ENCODE data around the gene HECTD1. TPM values are rescaled to one million over a fixed set of nuclear protein-coding genes. Genes with fewer than 3 reads are reported as not detected.
"Not testable (repeated sequence)": the region's sequence is repeated elsewhere in the genome, so short reads cannot be mapped to it uniquely, and the experiment has no call there.

Gene HECTD1
- total RNA-seq, 2 experiments from 2014 or later = 97.2 to 110 TPM

- H3K27ac Mint-ChIP-seq = no peak overlapping the region
These were observed 6.5 kb downstream of the HECTD1 start for GRCh38 chr14:31201111-31201510.

GRCh38 chr14:31200702-31200990, 6.9 kb downstream of the HECTD1 start:
- H3K27me3 Mint-ChIP-seq = no peaks in the 10 kb centered on the region
- peaks cover 62% of the 10 kb centered on the region for H3K4me1 Mint-ChIP-seq
- DNase-seq = no peak
- POLR2A ChIA-PET = interaction anchor here (0.6 kb wide), 1 partner anchor 220 kb away, joined by 4 read pairs; the partner anchor contains the start of gene HEATR5A
- H3K27ac Mint-ChIP-seq = no peak overlapping the region
- H3K9me3 Mint-ChIP-seq = no peaks in the 10 kb centered on the region
- CTCF ChIA-PET = interaction anchor here (1.4 kb wide), 1 partner anchor 27 kb away, joined by 3 read pairs; no protein-coding TSS in a partner anchor
- no peak overlapping the region for H3K4me3 Mint-ChIP-seq
- peaks cover 58% of the 10 kb centered on the region for H3K36me3 Mint-ChIP-seq (ENCODE audit: low read depth)

More at GRCh38 chr14:31201111-31201510, 6.5 kb downstream of the HECTD1 start:
- Mint-ChIP-seq H3K4me3 (no peak overlapping the region), H3K27me3 (no peaks in the 10 kb centered on the region), H3K9me3 (no peaks in the 10 kb centered on the region), H3K36me3 (ENCODE audit: low read depth) (peaks cover 62% of the 10 kb centered on the region), H3K4me1 (peaks cover 62% of the 10 kb centered on the region)
- ChIA-PET POLR2A (no interaction called here), CTCF (no interaction called here)
- no peak for DNase-seq

GRCh38 chr14:31197671-31198070, 9.9 kb downstream of the HECTD1 start:
- ChIA-PET CTCF (interaction anchor here (3.3 kb wide), 1 partner anchor 9 kb away, joined by 19 read pairs; the partner anchor contains the start of gene HECTD1), POLR2A (no interaction called here)
- Mint-ChIP-seq H3K4me1 (peaks cover 54% of the 10 kb centered on the region), H3K36me3 (ENCODE audit: low read depth) (peaks cover 42% of the 10 kb centered on the region), H3K27me3 (no peaks in the 10 kb centered on the region), H3K9me3 (no peaks in the 10 kb centered on the region), H3K4me3 (no peak overlapping the region), H3K27ac (no peak overlapping the region)
- DNase-seq = no peak

- ChIA-PET CTCF (interaction anchor here (3.3 kb wide), 1 partner anchor 10 kb away, joined by 19 read pairs; the partner anchor contains the start of gene HECTD1), POLR2A (no interaction called here)
- Mint-ChIP-seq H3K9me3 (no peaks in the 10 kb centered on the region), H3K4me1 (peaks cover 50% of the 10 kb centered on the region), H3K27ac (peak overlapping the region; percentile 16), H3K4me3 (no peak overlapping the region), H3K27me3 (no peaks in the 10 kb centered on the region), H3K36me3 (ENCODE audit: low read depth) (peaks cover 37% of the 10 kb centered on the region)
- no peak for DNase-seq
These were observed 10.6 kb downstream of the HECTD1 start for GRCh38 chr14:31196839-31197492.

DNA sequence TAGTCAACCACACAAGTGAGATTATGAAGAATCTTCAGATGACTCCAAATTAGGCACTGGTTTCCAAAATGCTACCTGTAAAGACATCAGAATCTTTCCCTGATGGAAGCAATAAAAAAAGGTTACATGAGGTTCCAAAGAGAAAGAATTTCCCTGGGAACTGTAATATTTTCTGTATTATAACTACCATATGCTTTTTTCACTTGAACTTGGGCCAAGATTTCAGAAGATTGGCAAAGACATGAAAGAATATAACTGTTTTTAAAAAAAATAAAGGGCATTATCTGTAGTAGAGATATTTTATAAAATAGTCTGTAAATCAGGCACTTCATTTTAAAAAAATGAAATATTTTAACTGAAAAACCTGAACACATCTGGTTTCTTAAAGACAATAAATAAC, 12.9 kb downstream of the HECTD1 start:
- Mint-ChIP-seq H3K36me3 (ENCODE audit: low read depth) (peaks cover 31% of the 10 kb centered on the region), H3K4me3 (no peak overlapping the region), H3K4me1 (peaks cover 37% of the 10 kb centered on the region), H3K27ac (no peak overlapping the region), H3K27me3 (no peaks in the 10 kb centered on the region), H3K9me3 (no peaks in the 10 kb centered on the region)
- CTCF ChIA-PET = interaction anchor here (3.3 kb wide), 1 partner anchor 12 kb away, joined by 19 read pairs; the partner anchor contains the start of gene HECTD1
- DNase-seq = no peak
- POLR2A ChIA-PET = no interaction called here

- H3K27ac Mint-ChIP-seq = no peak overlapping the region
- POLR2A ChIA-PET = no interaction called here
- H3K4me3 Mint-ChIP-seq = no peak overlapping the region
- H3K27me3 Mint-ChIP-seq = no peaks in the 10 kb centered on the region
- no peaks in the 10 kb centered on the region for H3K9me3 Mint-ChIP-seq
- peaks cover 35% of the 10 kb centered on the region for H3K4me1 Mint-ChIP-seq
- peaks cover 30% of the 10 kb centered on the region for H3K36me3 Mint-ChIP-seq (ENCODE audit: low read depth)
- no peak for DNase-seq
- CTCF ChIA-PET = interaction anchor here (0.6 to 1.5 kb wide), 2 partner anchors 14 to 76 kb away, joined by 3 to 5 read pairs; partner anchors contain the start of gene HECTD1
These were observed 13.5 kb downstream of the HECTD1 start for GRCh38 chr14:31194095-31194494.

DNA sequence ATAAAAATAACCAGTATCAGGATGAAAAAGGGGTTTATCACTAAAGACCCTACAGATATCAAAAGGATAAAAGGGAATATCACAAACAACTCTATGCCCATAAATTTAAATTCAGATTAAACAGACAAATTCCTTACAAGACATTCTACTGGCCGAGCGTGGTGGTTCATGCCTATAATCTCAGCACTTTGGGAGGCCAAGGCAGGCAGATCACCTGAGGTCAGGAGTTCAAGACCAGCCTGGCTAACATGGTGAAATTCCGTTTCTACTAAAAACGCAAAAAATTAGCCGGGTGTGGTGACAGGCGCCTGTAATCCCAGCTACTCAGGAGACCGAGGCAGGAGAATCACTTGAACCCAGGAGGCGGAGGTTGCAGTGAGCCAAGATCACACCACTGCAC, 15.0 kb downstream of the HECTD1 start:
- Mint-ChIP-seq H3K36me3 (ENCODE audit: low read depth) (peaks cover 22% of the 10 kb centered on the region), H3K4me1 (peaks cover 33% of the 10 kb centered on the region)
- CTCF ChIA-PET = interaction anchor here (0.7 kb wide), 1 partner anchor 44 kb away, joined by 3 read pairs; no protein-coding TSS in a partner anchor
- H3K4me3 Mint-ChIP-seq, H3K27ac Mint-ChIP-seq, H3K27me3 Mint-ChIP-seq, POLR2A ChIA-PET, H3K9me3 Mint-ChIP-seq, DNase-seq: not testable (repeated sequence)

GRCh38 chr14:31190717-31191263, 16.8 kb downstream of the HECTD1 start:
- H3K27ac Mint-ChIP-seq = no peak overlapping the region
- no peaks in the 10 kb centered on the region for H3K27me3 Mint-ChIP-seq
- CTCF ChIA-PET = interaction anchor here (0.7 to 1.9 kb wide), 2 partner anchors 16 to 74 kb away, joined by 3 to 6 read pairs; partner anchors contain the start of gene HECTD1
- peaks cover 24% of the 10 kb centered on the region for H3K4me1 Mint-ChIP-seq
- H3K36me3 Mint-ChIP-seq (ENCODE audit: low read depth) = peaks cover 18% of the 10 kb centered on the region
- no peaks in the 10 kb centered on the region for H3K9me3 Mint-ChIP-seq
- no peak overlapping the region for H3K4me3 Mint-ChIP-seq
- DNase-seq = no peak
- POLR2A ChIA-PET = no interaction called here

GRCh38 chr14:31190219-31190603, 17.4 kb downstream of the HECTD1 start:
- Mint-ChIP-seq H3K36me3 (ENCODE audit: low read depth) (peaks cover 18% of the 10 kb centered on the region), H3K4me3 (no peak overlapping the region), H3K9me3 (no peaks in the 10 kb centered on the region), H3K27me3 (no peaks in the 10 kb centered on the region), H3K4me1 (peaks cover 18% of the 10 kb centered on the region), H3K27ac (no peak overlapping the region)
- CTCF ChIA-PET = interaction anchor here (1.0 to 1.9 kb wide), 2 partner anchors 17 to 25 kb away, joined by 5 to 6 read pairs; partner anchors contain the start of gene HECTD1
- no peak for DNase-seq
- POLR2A ChIA-PET = no interaction called here

- Mint-ChIP-seq H3K36me3 (ENCODE audit: low read depth) (peaks cover 15% of the 10 kb centered on the region), H3K27ac (no peak overlapping the region), H3K27me3 (no peaks in the 10 kb centered on the region), H3K4me1 (peaks cover 12% of the 10 kb centered on the region), H3K4me3 (no peak overlapping the region), H3K9me3 (no peaks in the 10 kb centered on the region)
- POLR2A ChIA-PET = no interaction called here
- no peak for DNase-seq
- CTCF ChIA-PET = interaction anchor here (1.0 to 1.9 kb wide), 2 partner anchors 18 to 25 kb away, joined by 5 to 6 read pairs; partner anchors contain the start of gene HECTD1
These were observed 18.0 kb downstream of the HECTD1 start for GRCh38 chr14:31189346-31190218.

DNA sequence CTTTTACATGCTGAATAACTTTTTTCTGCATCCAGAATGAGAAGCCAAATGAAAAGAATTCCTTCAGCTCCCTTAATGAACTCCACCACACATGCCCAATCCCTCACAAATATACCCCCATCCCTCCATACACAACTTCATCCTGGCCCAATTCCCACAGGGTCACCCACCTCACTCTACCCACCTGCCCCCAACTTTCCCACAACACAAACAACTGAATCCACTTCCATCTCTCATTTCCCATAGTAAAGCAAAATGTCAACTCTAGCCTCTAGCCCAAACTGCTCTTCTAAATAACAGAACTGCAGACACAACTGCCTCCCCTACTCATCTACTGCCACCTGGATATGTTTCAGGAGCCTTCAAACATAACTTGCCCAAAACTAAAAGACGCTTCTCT, 18.8 kb downstream of the HECTD1 start:
- ChIA-PET CTCF (no interaction called here), POLR2A (no interaction called here)
- Mint-ChIP-seq H3K4me1 (peaks cover 7% of the 10 kb centered on the region), H3K27ac (no peak overlapping the region), H3K27me3 (no peaks in the 10 kb centered on the region), H3K4me3 (no peak overlapping the region), H3K36me3 (ENCODE audit: low read depth) (peaks cover 12% of the 10 kb centered on the region), H3K9me3 (no peaks in the 10 kb centered on the region)
- no peak for DNase-seq

- not testable (repeated sequence) for H3K4me1 Mint-ChIP-seq, H3K27ac Mint-ChIP-seq, H3K4me3 Mint-ChIP-seq, H3K27me3 Mint-ChIP-seq, DNase-seq, H3K9me3 Mint-ChIP-seq
- ChIA-PET POLR2A (interaction anchor here (0.6 kb wide), 1 partner anchor 23 kb away, joined by 5 read pairs; no protein-coding TSS in a partner anchor), CTCF (interaction anchor here (0.7 to 2.9 kb wide), 4 partner anchors 13 to 33 kb away, joined by 3 to 12 read pairs (median 4); partner anchors contain the start of gene HECTD1)
- peaks cover 17% of the 10 kb centered on the region for H3K36me3 Mint-ChIP-seq (ENCODE audit: low read depth)
These were observed 25.6 kb downstream of the HECTD1 start for GRCh38 chr14:31182016-31182415.

All from activated CD4-positive, alpha-beta T cell treated with anti-CD3 and anti-CD28 coated beads, Interleukin-2, amount 10 ng/mL, durations not matched to agents 7 days and 5 days (primary cell).